Panc1 (cell line): ENCODE results near the gene MINDY4. TPM values are rescaled to one million over a fixed set of nuclear protein-coding genes. Genes with fewer than 3 reads are reported as not detected.

ENCODE experiments used
- ATAC-seq: fragments of 200-7000 bp; cut with Tn5 transposase; 2 replicates; pipeline ENCODE4 v1.9.1; 2020; ENCODE audit warnings: mild to moderate bottlenecking, moderate library complexity
- BruUV-seq: library from RNA; stranded (reverse); fragments of 400-500 nt; replicated peaks from 2 replicates; lab custom pipeline; 2021; lab: Mats Ljungman, UMichigan
- CTCF ChIA-PET: fragments of 300-600 bp; sonication (Branson Sonifier 250); formaldehyde crosslinking; loops from one replicate; lab custom pipeline; 2022; ENCODE audit warnings: antibody characterized with exemption; lab: Charles Lee
- POLR2A ChIA-PET: fragments of 300-600 bp; sonication (Branson Sonifier 250); formaldehyde crosslinking; loops from one replicate; lab custom pipeline; 2022; ENCODE audit warnings: antibody characterized with exemption; lab: Charles Lee
- DNase-seq: peaks from one replicate; pipeline ENCODE4 v3.0.0-alpha.2; 2010; ENCODE audit warnings: low read depth, low spot score
- H3K27ac ChIP-seq: 2 replicates; pipeline ENCODE4 v1.5.1; 2011; ENCODE audit warnings: mild to moderate bottlenecking, low read length, inconsistent platforms
- H3K27me3 ChIP-seq: fragments of 200-500 bp; sonication (Bioruptor generic); 2 replicates; pipeline ENCODE4 v1.6.0; 2014; ENCODE audit warnings: low read length, inconsistent platforms; ENCODE audit not compliant: control insufficient read depth, insufficient read depth
- H3K36me3 ChIP-seq: fragments of 200-500 bp; sonication (Bioruptor generic); 2 replicates; pipeline ENCODE4 v1.5.1; 2014; ENCODE audit warnings: inconsistent platforms, mild to moderate bottlenecking, low read length, moderate library complexity; ENCODE audit not compliant: control insufficient read depth, insufficient read depth
- H3K4me1 ChIP-seq: 2 replicates; pipeline ENCODE4 v1.5.1; 2011; ENCODE audit warnings: inconsistent platforms, mild to moderate bottlenecking, low read length, moderate library complexity; ENCODE audit not compliant: control insufficient read depth, insufficient read depth
- H3K4me3 ChIP-seq, 2 experiments: 2 replicates each; pipeline ENCODE4 v1.5.1; 2011 to 2012; ENCODE audit warnings: low read depth in 2 of 2, low read length in 2 of 2, mild to moderate bottlenecking in 2 of 2, inconsistent platforms in 1 of 2, moderate library complexity in 1 of 2
- H3K9me3 ChIP-seq: fragments of 200-500 bp; sonication (Bioruptor generic); 2 replicates; pipeline ENCODE4 v1.5.1; 2014; ENCODE audit warnings: low read depth, mild to moderate bottlenecking, inconsistent platforms, low read length, moderate library complexity; ENCODE audit not compliant: control insufficient read depth, insufficient read depth
- POLR2AphosphoS5 ChIP-seq: IDR thresholded peaks from 2 replicates; pipeline ENCODE4 v1.6.1; 2012; ENCODE audit warnings: mild to moderate bottlenecking, low read depth, low read length, moderate library complexity
- SIN3A ChIP-seq: IDR thresholded peaks from 2 replicates; pipeline ENCODE4 v1.6.1; 2012; ENCODE audit warnings: low read depth, mild to moderate bottlenecking, low read length, moderate library complexity, borderline replicate concordance; ENCODE audit not compliant: insufficient read depth
- TCF7L2 ChIP-seq: IDR thresholded peaks from 2 replicates; pipeline ENCODE4 v1.6.1; 2011; ENCODE audit warnings: mild to moderate bottlenecking, low read depth, low read length, inconsistent platforms
- in situ Hi-C: cut with HindIII; loops from 2 replicates; pipeline ENCODE4 v1.10.0; 2016; ENCODE audit warnings: low sequenced_read_pairs, low pct_unique_long_range_greater_than_20kb
- intact Hi-C: fragments of 100-400 bp; cut with micrococcal nuclease; formaldehyde crosslinking; loops from one replicate; pipeline ENCODE4 v1.10.0; 2022; ENCODE audit not compliant: unreplicated experiment
- total RNA-seq: library from RNA; stranded (reverse); gene quantifications from one replicate; pipeline ENCODE4 v1.2.1, GENCODE V29; 2021; ENCODE audit not compliant: unreplicated experiment
- TF ChIP-seq, protein P1 (sequence below), 2 experiments: IDR thresholded peaks; 2 replicates each; pipeline ENCODE4 v1.6.1; 2011 to 2012; ENCODE audit warnings: low read depth in 2 of 2, control low read depth in 1 of 2, low read length in 1 of 2, mild to moderate bottlenecking in 1 of 2, moderate library complexity in 1 of 2; ENCODE audit not compliant: insufficient read depth in 1 of 2
- TF ChIP-seq, protein P2 (sequence below): fragments of 450-650 bp; IDR thresholded peaks from 2 replicates; pipeline ENCODE4 v1.5.1; 2017; ENCODE audit warnings: mild to moderate bottlenecking

The MINDY4 gene
- total RNA-seq, 1 experiment from 2014 or later = 6.2 TPM

DNA sequence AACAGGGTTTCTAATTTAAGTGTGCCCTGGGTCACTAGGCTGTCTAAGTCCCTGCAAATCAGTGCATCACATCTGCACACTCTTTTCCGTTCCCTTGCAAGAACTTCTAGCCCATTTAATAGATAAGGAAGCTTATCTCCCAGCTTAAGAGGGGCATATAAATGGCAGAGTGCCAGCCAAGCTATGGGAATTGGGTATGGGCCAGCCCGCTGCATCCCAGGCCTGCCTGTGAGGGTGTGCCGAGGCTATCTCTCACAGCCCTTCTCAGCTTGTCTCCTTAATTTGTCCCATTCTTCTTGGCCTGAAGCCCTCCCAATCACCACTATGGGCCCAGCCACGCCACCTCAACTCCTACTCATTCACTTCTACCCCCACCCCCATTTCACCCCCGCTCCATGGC, 155.1 kb downstream of the MINDY4 start:
- no peaks in the 10 kb centered on the region for H3K27me3 ChIP-seq
- BruUV-seq = no TSS peak
- ATAC-seq (no peak), DNase-seq (no peak)
- H3K36me3 ChIP-seq = no peaks in the 10 kb centered on the region
- no peak overlapping the region for H3K27ac ChIP-seq
- ChIA-PET CTCF (interaction anchor here (0.6 kb wide), 1 partner anchor 152 kb away, joined by 3 read pairs; no protein-coding TSS in a partner anchor), POLR2A (no interaction called here)
- no peaks in the 10 kb centered on the region for H3K4me1 ChIP-seq
- in situ Hi-C loops = no loop called here
- no peaks in the 10 kb centered on the region for H3K9me3 ChIP-seq
- TF ChIP-seq, protein P1, sequence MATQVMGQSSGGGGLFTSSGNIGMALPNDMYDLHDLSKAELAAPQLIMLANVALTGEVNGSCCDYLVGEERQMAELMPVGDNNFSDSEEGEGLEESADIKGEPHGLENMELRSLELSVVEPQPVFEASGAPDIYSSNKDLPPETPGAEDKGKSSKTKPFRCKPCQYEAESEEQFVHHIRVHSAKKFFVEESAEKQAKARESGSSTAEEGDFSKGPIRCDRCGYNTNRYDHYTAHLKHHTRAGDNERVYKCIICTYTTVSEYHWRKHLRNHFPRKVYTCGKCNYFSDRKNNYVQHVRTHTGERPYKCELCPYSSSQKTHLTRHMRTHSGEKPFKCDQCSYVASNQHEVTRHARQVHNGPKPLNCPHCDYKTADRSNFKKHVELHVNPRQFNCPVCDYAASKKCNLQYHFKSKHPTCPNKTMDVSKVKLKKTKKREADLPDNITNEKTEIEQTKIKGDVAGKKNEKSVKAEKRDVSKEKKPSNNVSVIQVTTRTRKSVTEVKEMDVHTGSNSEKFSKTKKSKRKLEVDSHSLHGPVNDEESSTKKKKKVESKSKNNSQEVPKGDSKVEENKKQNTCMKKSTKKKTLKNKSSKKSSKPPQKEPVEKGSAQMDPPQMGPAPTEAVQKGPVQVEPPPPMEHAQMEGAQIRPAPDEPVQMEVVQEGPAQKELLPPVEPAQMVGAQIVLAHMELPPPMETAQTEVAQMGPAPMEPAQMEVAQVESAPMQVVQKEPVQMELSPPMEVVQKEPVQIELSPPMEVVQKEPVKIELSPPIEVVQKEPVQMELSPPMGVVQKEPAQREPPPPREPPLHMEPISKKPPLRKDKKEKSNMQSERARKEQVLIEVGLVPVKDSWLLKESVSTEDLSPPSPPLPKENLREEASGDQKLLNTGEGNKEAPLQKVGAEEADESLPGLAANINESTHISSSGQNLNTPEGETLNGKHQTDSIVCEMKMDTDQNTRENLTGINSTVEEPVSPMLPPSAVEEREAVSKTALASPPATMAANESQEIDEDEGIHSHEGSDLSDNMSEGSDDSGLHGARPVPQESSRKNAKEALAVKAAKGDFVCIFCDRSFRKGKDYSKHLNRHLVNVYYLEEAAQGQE (IDR thresholded peaks at IDR 0.05; ENCODE audit: insufficient read depth in 1 of 2, low read depth in 2 of 2, low read length in 1 of 2) = no peak
- TF ChIP-seq SIN3A = no peak
- no peak for TF ChIP-seq TCF7L2
- TF ChIP-seq POLR2AphosphoS5 = no peak
- TF ChIP-seq, protein P2, sequence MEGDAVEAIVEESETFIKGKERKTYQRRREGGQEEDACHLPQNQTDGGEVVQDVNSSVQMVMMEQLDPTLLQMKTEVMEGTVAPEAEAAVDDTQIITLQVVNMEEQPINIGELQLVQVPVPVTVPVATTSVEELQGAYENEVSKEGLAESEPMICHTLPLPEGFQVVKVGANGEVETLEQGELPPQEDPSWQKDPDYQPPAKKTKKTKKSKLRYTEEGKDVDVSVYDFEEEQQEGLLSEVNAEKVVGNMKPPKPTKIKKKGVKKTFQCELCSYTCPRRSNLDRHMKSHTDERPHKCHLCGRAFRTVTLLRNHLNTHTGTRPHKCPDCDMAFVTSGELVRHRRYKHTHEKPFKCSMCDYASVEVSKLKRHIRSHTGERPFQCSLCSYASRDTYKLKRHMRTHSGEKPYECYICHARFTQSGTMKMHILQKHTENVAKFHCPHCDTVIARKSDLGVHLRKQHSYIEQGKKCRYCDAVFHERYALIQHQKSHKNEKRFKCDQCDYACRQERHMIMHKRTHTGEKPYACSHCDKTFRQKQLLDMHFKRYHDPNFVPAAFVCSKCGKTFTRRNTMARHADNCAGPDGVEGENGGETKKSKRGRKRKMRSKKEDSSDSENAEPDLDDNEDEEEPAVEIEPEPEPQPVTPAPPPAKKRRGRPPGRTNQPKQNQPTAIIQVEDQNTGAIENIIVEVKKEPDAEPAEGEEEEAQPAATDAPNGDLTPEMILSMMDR = no peak
- H3K4me3 ChIP-seq = no peak overlapping the region
- intact Hi-C loops = no loop called here

DNA sequence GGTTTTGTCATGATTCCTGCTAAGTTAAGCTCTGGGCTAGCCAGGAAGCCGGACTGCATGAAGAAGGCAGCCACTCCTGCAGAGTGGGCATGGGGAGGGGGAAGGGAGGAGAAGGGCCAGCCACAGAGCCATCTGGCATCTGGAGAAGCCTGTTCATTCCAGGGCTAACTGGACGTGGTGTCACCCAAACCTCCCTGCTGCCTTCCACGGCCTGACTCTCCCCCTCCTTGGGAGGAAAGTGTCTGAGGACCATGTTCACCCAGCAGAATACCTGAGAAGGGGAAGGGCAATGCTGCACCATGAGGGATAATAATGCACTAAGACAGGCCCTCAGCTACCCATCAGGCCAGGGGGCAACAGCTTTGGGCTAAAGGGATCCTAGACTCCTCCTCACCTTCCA, 155.8 kb downstream of the MINDY4 start:
- Histone ChIP-seq H3K27ac (no peak overlapping the region), H3K36me3 (no peaks in the 10 kb centered on the region), H3K9me3 (no peaks in the 10 kb centered on the region), H3K27me3 (no peaks in the 10 kb centered on the region), H3K4me3 (no peak overlapping the region), H3K4me1 (no peaks in the 10 kb centered on the region)
- in situ Hi-C loops = no loop called here
- CTCF ChIA-PET = no interaction called here
- POLR2A ChIA-PET = no interaction called here
- TF ChIP-seq, protein P1 (IDR thresholded peaks at IDR 0.05; ENCODE audit: insufficient read depth in 1 of 2, low read depth in 2 of 2, low read length in 1 of 2) = no peak
- TF ChIP-seq SIN3A (no peak), POLR2AphosphoS5 (no peak), TCF7L2 (no peak)
- TF ChIP-seq, protein P2 = no peak
- no peak for DNase-seq
- no peak for ATAC-seq
- intact Hi-C loops = no loop called here
- BruUV-seq = no TSS peak
